ENCODE results near the gene NUMB. TPM values are rescaled to one million over a fixed set of nuclear protein-coding genes. Genes with fewer than 3 reads are reported as not detected.

Gene NUMB
- total and polyA plus RNA-seq, 2 of the 4 experiments (the other 2 are of a cell fraction) = 45.9 to 114 TPM

DNA sequence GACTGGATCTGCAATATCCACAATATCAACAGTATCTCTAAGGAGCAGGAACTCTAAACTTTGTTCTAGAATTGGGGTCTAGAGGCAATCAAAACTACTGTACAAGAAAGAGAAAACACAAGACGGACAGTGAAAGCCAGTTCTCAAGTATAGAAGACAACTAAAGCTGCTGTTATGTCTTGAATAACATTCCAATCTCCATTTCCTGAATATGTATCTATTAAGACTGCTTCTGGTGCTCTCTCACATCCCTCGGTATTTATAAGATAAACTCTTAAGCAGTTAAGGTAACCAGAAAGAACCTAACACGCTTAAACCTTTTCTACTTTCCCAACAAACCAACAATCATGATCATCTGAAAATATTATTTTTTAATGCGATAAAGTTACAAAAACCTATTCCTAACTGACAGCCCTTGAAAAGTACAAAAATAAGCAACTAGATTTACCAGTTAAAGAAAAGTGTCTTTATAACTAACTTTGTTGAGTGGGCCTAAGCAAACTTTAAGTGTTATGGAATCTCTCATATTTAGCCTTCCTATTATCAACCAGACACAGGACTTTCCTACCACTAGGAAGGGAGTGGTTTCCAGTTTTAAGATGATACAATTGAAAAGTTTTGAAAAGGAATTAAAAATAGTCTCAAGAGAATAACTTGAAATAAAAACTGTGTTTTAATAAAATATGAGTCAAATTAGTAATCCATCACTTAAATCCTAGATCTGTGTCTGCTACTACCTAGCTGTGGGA, 30.7 kb downstream of the NUMB start:
- POLR2A ChIA-PET (ENCODE audit: unreplicated experiment) = no interaction called here
- peak overlapping the region; percentile 86 for H2BK5ac ChIP-seq (ENCODE audit: low read depth, low read length, poor library complexity, severe bottlenecking)
- peaks cover 0 to 44% of the 10 kb centered on the region in 2 experiments; a peak in 3 of 4 replicates for H3K79me1 ChIP-seq (ENCODE audit: low read depth in 1 of 2, low read length in 2 of 2)
- DNase-seq = peak; percentile 63
- H3K4me2 ChIP-seq (ENCODE audit: low read depth, low read length) = peak overlapping the region; percentile 92
- H3K36me3 ChIP-seq (ENCODE audit: control insufficient read depth, insufficient read depth, low read length) = no peaks in the 10 kb centered on the region
- H4K5ac ChIP-seq (ENCODE audit: low read depth, low read length) = peak overlapping the region; percentile 44; the same call in 1 of the 2 replicates
- peaks cover 5% of the 10 kb centered on the region for H3K9me1 ChIP-seq (ENCODE audit: insufficient read depth, low read length)
- CTCF ChIA-PET = interaction anchor here (0.6 kb wide), 1 partner anchor 416 kb away, joined by 3 read pairs; no protein-coding TSS in a partner anchor
- in situ Hi-C loops (cut with MboI; ENCODE audit: low sequenced_read_pairs) (no loop called here), intact Hi-C loops (cut with micrococcal nuclease) (no loop called here), dilution Hi-C loops (cut with HindIII; ENCODE audit: low sequenced_read_pairs, unreplicated experiment) (no loop called here)
- no peak overlapping the region for H2BK15ac ChIP-seq (ENCODE audit: low read depth, low read length)
- peak overlapping the region; percentile 24; the same call in 1 of the 2 replicates for H3K4me3 ChIP-seq (ENCODE audit: insufficient read depth, low read depth, low read length)
- peaks cover 7% of the 10 kb centered on the region; the same call in 1 of the 2 replicates for H3K4me1 ChIP-seq (ENCODE audit: control insufficient read depth, insufficient read depth, low read length)
- H3K56ac ChIP-seq (ENCODE audit: extremely low read depth, insufficient read depth, low read length) = no peak overlapping the region
- H3K4ac ChIP-seq (ENCODE audit: low read depth, low read length) = peak overlapping the region; percentile 54
- no peak overlapping the region; the same call in 1 of the 2 replicates for H3K14ac ChIP-seq (replicated peaks; ENCODE audit: low read depth, low read length)
- no peak overlapping the region for H2AK9ac ChIP-seq (replicated peaks; ENCODE audit: low read depth, low read length, poor library complexity)
- no peak overlapping the region for H2AK5ac ChIP-seq (ENCODE audit: low read depth, low read length)
- 0 out of 2 replicates have a peak overlapping the region, but pooled peaks have one; percentile 25 for H2BK120ac ChIP-seq (ENCODE audit: low read depth, low read length)
- no peak overlapping the region; the same call in 1 of the 2 replicates for H4K91ac ChIP-seq (ENCODE audit: insufficient read depth, low read depth, low read length)
- peak overlapping the region; percentile 41; the same call in 1 of the 2 replicates for H3K27ac ChIP-seq (ENCODE audit: insufficient read depth, low read length)
- H2BK20ac ChIP-seq (ENCODE audit: low read depth, low read length) = no peak overlapping the region
- WGBS, 2 experiments (ENCODE audit: extremely low coverage in 2 of 2, insufficient read length in 1 of 2) = 100% methylated on average over 1 of the region's 4 CpGs; no CpG with 5 or more reads in 1 of the 2 experiments
- no peaks in the 10 kb centered on the region for H3K27me3 ChIP-seq (ENCODE audit: control insufficient read depth, insufficient read depth, low read length)
- H3K9me3 ChIP-seq (ENCODE audit: control insufficient read depth, insufficient read depth, low read length) = no peaks in the 10 kb centered on the region
- BruUV-seq (replicated peaks) = no TSS peak
- no peak overlapping the region; the same call in 1 of the 2 replicates for H3K23ac ChIP-seq (ENCODE audit: low read depth, low read length)
- no peak overlapping the region for H2AFZ ChIP-seq (replicated peaks; ENCODE audit: low read length, poor library complexity)
- H3K9ac ChIP-seq (ENCODE audit: low read depth, low read length) = no peak overlapping the region
- peaks cover 61% of the 10 kb centered on the region for H4K20me1 ChIP-seq (ENCODE audit: insufficient read depth, low read length)
- peak overlapping the region; percentile 16; the same call in 1 of the 2 replicates for H3K18ac ChIP-seq (ENCODE audit: low read depth, low read length)
- peak; percentile 76 for ATAC-seq (ENCODE audit: low read depth)
- 0 out of 4 replicates have a peak overlapping the region, but pooled peaks of 1 of the 2 experiments have one; percentile 15 for H4K8ac ChIP-seq (ENCODE audit: low read depth in 2 of 2, low read length in 2 of 2)
- TF ChIP-seq CEBPB (IDR thresholded peaks at IDR 0.05; ENCODE audit: low read depth, low read length) = no peak
- no peak for TF ChIP-seq CHD1 (IDR thresholded peaks at IDR 0.05; ENCODE audit: low read depth, low read length)
- TF ChIP-seq FOS (IDR thresholded peaks at IDR 0.05; ENCODE audit: low read depth, low read length) = no peak
- TF ChIP-seq SMC3 (IDR thresholded peaks at IDR 0.05; ENCODE audit: low read depth, low read length) = no peak
- TF ChIP-seq RAD21 (IDR thresholded peaks at IDR 0.05; ENCODE audit: low read length) = no peak
- TF ChIP-seq NFE2L2 (IDR thresholded peaks at IDR 0.05; ENCODE audit: low read depth, low read length) = no peak
- TF ChIP-seq RFX5 (IDR thresholded peaks at IDR 0.05; ENCODE audit: low read depth, low read length) = no peak
- TF ChIP-seq RCOR1 (IDR thresholded peaks at IDR 0.05; ENCODE audit: insufficient replicate concordance, low read length) = no peak
- no peak for TF ChIP-seq POLR2A (IDR thresholded peaks at IDR 0.05; ENCODE audit: low read depth, low read length)
- no peak for TF ChIP-seq USF2 (IDR thresholded peaks at IDR 0.05; ENCODE audit: low read depth, low read length)
- no peak for TF ChIP-seq CTCF (conservative IDR thresholded peaks at IDR 0.05; ENCODE audit: low read depth, low read length)
- TF ChIP-seq BHLHE40 (IDR thresholded peaks at IDR 0.05; ENCODE audit: low read depth, low read length) = no peak
- TF ChIP-seq ELK1 (IDR thresholded peaks at IDR 0.05; ENCODE audit: borderline replicate concordance, low read depth, low read length) = no peak
- TF ChIP-seq MAFK (IDR thresholded peaks at IDR 0.05; ENCODE audit: low read depth, low read length) = no peak

Measured in IMR-90 (cell line).